ENCODE results near the gene OR2T1. TPM values are rescaled to one million over a fixed set of nuclear protein-coding genes. Genes with fewer than 3 reads are reported as not detected.
"Not testable (repeated sequence)": the region's sequence is repeated elsewhere in the genome, so short reads cannot be mapped to it uniquely, and the experiment has no call there.

Gene OR2T1
- polyA plus RNA-seq, 1 donor from 2014 or later = not detected

DNA sequence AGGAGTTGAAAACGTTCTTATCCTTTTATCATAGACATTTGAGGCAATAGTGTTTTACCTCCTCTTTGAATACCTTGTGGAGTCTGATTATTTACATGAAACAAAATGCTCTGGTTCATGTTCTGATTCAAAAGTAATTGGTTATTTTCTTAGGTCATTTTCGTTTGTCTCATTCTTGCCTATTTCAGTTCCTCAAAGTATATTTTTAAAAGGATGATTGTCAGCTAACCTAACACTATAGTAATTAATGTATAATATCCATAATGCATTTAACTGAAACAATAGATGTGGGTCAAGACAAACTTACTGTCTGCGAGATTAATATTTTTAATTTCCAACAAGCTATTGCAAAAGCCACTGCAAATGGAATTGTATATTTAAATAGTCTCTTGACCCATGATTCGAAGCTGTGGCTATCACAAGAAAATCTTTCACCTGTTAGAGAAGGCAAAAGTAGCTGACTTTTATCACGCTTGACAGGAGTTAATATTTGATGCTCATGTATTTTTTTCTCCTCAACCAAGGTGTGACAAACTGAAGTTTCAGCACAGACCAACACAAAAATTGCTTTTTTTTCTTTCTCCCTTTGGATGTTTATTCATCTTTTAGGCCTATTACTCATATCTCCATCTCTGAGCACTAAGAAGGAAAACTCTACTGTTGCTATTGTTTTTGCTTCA, 47.8 kb downstream of the OR2T1 start:
- H3K9me3 Mint-ChIP-seq, H3K27me3 Mint-ChIP-seq, H3K36me3 Mint-ChIP-seq: not testable (repeated sequence)
- Mint-ChIP-seq H3K27ac (peak overlapping the region; percentile 79 to 92 (median 82)), H3K4me1 (peaks cover 10 to 20% (median 19%) of the 10 kb centered on the region in 3 donors), H3K4me3 (peak overlapping the region; percentile 58 to 88 (median 73))

DNA sequence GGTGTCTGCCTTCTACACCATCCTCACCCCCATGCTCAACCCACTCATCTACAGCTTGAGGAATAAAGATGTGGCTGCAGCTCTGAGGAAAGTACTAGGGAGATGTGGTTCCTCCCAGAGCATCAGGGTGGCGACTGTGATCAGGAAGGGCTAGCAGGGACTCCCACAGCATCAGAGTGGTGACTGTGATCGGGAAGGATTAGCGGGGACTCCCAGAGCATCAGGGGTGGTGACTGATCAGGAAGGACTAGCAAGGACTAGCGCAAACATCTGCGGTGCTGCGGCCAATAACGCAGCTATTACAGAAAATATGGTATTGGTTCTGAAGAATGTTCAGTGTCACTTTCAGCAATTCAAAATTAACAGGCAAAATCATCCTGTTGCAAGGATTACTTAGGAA, 50.8 kb downstream of the OR2T1 start:
- not testable (repeated sequence) for H3K27me3 Mint-ChIP-seq, H3K9me3 Mint-ChIP-seq, H3K4me3 Mint-ChIP-seq, H3K36me3 Mint-ChIP-seq, H3K4me1 Mint-ChIP-seq
- H3K27ac Mint-ChIP-seq = peak overlapping the region in 1 of 3 donors; percentile 59

DNA sequence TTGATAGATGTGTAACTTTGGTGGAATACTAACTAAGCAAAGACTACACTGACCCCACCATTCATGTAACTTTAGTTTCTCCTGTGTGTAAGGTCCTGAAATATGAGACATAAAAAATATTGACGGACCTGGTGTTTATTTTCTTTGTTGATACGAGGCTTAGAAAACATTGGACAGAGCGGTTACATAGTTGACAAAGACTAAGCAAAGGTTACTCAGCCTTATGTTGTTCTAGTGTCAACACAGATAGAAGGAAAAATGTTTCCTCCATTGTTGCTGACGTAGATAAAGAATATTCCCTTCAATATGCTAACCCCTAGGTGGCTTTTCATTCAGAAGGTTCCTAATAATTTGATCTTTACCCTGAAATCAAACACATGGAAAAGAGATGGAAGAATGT, 52.2 kb downstream of the OR2T1 start:
- not testable (repeated sequence) for H3K27ac Mint-ChIP-seq, H3K36me3 Mint-ChIP-seq

DNA sequence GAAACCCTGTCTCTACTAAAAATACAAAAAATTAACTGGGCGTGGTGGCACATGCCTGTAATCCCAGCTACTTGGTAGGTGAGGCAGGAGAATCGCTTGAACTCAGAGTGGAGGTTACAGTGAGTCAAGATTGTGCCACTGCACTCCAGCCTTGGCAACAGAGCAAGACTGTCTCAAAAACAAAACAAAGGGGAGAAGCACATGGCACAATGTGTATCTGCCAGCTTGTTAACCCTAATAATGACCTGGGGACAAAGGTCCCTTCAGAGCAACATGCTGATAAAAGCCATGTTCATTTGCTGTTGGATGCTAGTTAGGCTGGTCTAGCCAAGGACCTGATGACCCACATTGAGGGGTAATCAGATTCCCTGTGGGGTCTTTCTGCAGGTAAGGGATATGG, 53.8 kb downstream of the OR2T1 start:
- not testable (repeated sequence) for H3K27me3 Mint-ChIP-seq, H3K9me3 Mint-ChIP-seq, H3K4me3 Mint-ChIP-seq, H3K36me3 Mint-ChIP-seq, H3K27ac Mint-ChIP-seq, H3K4me1 Mint-ChIP-seq

More for the DNA sequence above, 52.2 kb downstream of the OR2T1 start:
- not testable (repeated sequence) for H3K27me3 Mint-ChIP-seq, H3K4me1 Mint-ChIP-seq, H3K4me3 Mint-ChIP-seq, H3K9me3 Mint-ChIP-seq

Other genes starting within 250 kb of the OR2T1 start
- gene OR2M2, start 228.2 kb upstream of the OR2T1 start, polyA plus RNA-seq = not detected
- not detected for gene OR2M3, start 205.8 kb upstream of the OR2T1 start, polyA plus RNA-seq
- not detected for gene OR2M4, start 171.6 kb upstream of the OR2T1 start, polyA plus RNA-seq
- gene OR2T33, start 125.1 kb upstream of the OR2T1 start, polyA plus RNA-seq = not detected
- gene OR2T12, start 99.6 kb upstream of the OR2T1 start, polyA plus RNA-seq = not detected
- gene OR2M7, start 78.5 kb upstream of the OR2T1 start, polyA plus RNA-seq = not detected
- not detected for gene OR14C36, start 54.3 kb upstream of the OR2T1 start, polyA plus RNA-seq
- gene OR2T4, start 41.4 kb upstream of the OR2T1 start, polyA plus RNA-seq = not detected
- gene OR2T6, start 27.3 kb upstream of the OR2T1 start, polyA plus RNA-seq = not detected
- gene OR2T2, start 42.6 kb downstream of the OR2T1 start, polyA plus RNA-seq = not detected
- gene OR2T3, start 70.3 kb downstream of the OR2T1 start, polyA plus RNA-seq = not detected
- 0.16 TPM for gene OR2T5, start 85.5 kb downstream of the OR2T1 start, polyA plus RNA-seq
- gene OR2G6, start 105.0 kb downstream of the OR2T1 start, polyA plus RNA-seq = not detected
- not detected for gene OR2T29, start 159.7 kb downstream of the OR2T1 start, polyA plus RNA-seq
- gene OR2T34, start 171.7 kb downstream of the OR2T1 start, polyA plus RNA-seq = not detected
- 0.39 TPM for gene OR2T10, start 194.7 kb downstream of the OR2T1 start, polyA plus RNA-seq
- gene OR2T11, start 232.0 kb downstream of the OR2T1 start, polyA plus RNA-seq = not detected
- gene OR2T35, start 242.2 kb downstream of the OR2T1 start, polyA plus RNA-seq = not detected

All from IgD-negative memory B cell (primary cell).